ENCODE measurements around the gene USP10.

Gene USP10

DNA sequence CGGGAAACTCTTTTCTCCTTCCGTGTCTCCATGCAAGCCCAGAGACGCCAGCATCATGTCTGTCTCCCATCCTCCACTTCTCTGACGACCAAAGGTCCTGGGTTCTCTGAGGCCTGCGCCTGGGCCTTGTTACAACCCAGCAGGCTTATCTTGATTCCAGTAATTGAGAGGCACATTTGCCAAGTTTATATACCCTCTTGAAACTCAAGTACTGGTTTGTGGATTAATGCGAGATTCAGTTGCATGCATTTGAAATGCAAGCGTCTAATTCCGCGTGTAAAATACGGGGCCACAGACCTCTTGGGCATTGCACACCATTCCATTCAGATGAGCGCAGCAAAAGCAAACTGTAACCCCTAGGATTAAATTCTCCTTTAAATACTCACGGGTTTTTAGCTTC is 91.3 kb downstream of the USP10 start:
- H3K4me3 ChIP-seq (ENCODE audit: low read depth, low read length) = no peak overlapping the region
- H3K27ac ChIP-seq (ENCODE audit: low read depth, low read length) = no peak overlapping the region
- no peaks in the 10 kb centered on the region for H3K9me3 ChIP-seq (ENCODE audit: control insufficient read depth, insufficient read depth, low read depth, low read length)
- peaks cover 2% of the 10 kb centered on the region; the same call in 1 of the 2 replicates for H3K4me1 ChIP-seq (ENCODE audit: control insufficient read depth, insufficient read depth, low read length)
- no peak overlapping the region for H3K9ac ChIP-seq (ENCODE audit: low read length)
- no peaks in the 10 kb centered on the region for H3K36me3 ChIP-seq (ENCODE audit: control insufficient read depth, insufficient read depth, low read length)
- H3K27me3 ChIP-seq (ENCODE audit: control insufficient read depth, insufficient read depth, low read length) = no peaks in the 10 kb centered on the region

DNA sequence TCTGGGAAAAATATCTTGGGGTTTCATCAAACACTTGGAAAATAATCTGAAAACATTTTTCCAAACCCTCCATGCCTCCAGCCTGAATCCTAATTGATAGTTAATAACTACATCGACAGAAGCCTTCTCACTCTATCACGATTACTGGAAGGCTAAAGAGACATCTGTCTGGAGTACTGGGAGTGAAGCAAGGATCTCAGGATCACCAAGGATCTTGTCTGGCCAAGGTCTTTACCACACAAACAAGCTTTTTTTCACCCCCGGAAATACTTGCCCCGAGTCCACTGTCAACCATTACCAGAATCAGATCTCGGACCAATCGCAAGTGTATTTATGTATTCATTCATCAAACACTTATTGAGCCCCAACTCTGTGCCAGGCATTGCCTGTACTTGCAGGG is 91.7 kb downstream of the USP10 start:
- no peak overlapping the region for H3K4me3 ChIP-seq (ENCODE audit: low read depth, low read length)
- H3K36me3 ChIP-seq (ENCODE audit: control insufficient read depth, insufficient read depth, low read length) = no peaks in the 10 kb centered on the region
- no peaks in the 10 kb centered on the region for H3K27me3 ChIP-seq (ENCODE audit: control insufficient read depth, insufficient read depth, low read length)
- H3K9me3 ChIP-seq (ENCODE audit: control insufficient read depth, insufficient read depth, low read depth, low read length) = no peaks in the 10 kb centered on the region
- H3K4me1 ChIP-seq (ENCODE audit: control insufficient read depth, insufficient read depth, low read length) = peaks cover 2% of the 10 kb centered on the region; the same call in 1 of the 2 replicates
- no peak overlapping the region for H3K27ac ChIP-seq (ENCODE audit: low read depth, low read length)
- no peak overlapping the region for H3K9ac ChIP-seq (ENCODE audit: low read length)

DNA sequence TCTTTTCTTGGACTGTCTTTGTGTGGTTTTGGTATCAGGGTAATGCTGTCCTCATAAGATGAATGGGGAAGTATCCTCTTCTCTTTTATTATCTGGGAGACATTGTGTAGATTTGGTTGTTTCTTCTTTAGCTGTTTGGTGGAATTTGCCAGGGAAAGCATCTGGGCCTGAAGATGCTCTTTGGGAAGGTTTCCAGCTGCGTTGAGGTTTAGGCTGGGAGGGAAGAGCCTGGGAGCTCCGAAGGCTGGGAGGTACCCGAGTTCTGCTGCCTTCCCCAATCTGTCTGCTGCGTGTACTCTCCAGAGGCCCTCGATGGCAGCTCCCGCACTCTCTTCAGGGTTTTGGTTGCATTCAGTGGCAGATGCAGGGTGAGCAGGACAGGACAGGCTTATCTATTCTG is 94.4 kb downstream of the USP10 start:
- Histone ChIP-seq H3K36me3 (ENCODE audit: control insufficient read depth, insufficient read depth, low read length) (no peaks in the 10 kb centered on the region), H3K9me3 (ENCODE audit: control insufficient read depth, insufficient read depth, low read depth, low read length) (no peaks in the 10 kb centered on the region), H3K27me3 (ENCODE audit: control insufficient read depth, insufficient read depth, low read length) (no peaks in the 10 kb centered on the region), H3K4me1 (ENCODE audit: control insufficient read depth, insufficient read depth, low read length) (peaks cover 2% of the 10 kb centered on the region; the same call in 1 of the 2 replicates), H3K27ac (ENCODE audit: low read depth, low read length) (no peak overlapping the region), H3K9ac (ENCODE audit: low read length) (no peak overlapping the region), H3K4me3 (ENCODE audit: low read depth, low read length) (no peak overlapping the region)

DNA sequence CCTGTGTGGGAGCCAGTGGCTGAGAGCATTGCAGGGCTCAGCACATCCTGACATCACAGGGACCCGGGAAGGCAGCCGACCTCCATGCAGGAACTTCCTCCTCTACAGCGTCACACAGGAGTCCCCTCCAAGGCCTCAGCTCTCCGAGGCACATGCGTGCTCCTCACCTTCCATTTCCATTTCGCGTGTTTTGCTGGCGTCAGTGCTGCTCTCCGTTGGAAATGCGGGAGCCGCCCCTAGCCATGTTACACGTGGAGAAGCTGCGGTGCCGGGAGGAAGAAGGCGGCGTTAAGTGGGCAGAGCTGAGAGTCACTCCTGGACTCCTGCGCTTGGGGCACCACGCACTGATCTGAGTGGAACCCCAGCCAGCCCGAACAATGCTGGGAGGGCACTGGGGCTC is 94.8 kb downstream of the USP10 start:
- no peak overlapping the region for H3K27ac ChIP-seq (ENCODE audit: low read depth, low read length)
- no peaks in the 10 kb centered on the region for H3K36me3 ChIP-seq (ENCODE audit: control insufficient read depth, insufficient read depth, low read length)
- no peaks in the 10 kb centered on the region for H3K27me3 ChIP-seq (ENCODE audit: control insufficient read depth, insufficient read depth, low read length)
- no peak overlapping the region for H3K4me3 ChIP-seq (ENCODE audit: low read depth, low read length)
- no peak overlapping the region for H3K9ac ChIP-seq (ENCODE audit: low read length)
- H3K9me3 ChIP-seq (ENCODE audit: control insufficient read depth, insufficient read depth, low read depth, low read length) = no peaks in the 10 kb centered on the region
- peaks cover 2% of the 10 kb centered on the region; the same call in 1 of the 2 replicates for H3K4me1 ChIP-seq (ENCODE audit: control insufficient read depth, insufficient read depth, low read length)

DNA sequence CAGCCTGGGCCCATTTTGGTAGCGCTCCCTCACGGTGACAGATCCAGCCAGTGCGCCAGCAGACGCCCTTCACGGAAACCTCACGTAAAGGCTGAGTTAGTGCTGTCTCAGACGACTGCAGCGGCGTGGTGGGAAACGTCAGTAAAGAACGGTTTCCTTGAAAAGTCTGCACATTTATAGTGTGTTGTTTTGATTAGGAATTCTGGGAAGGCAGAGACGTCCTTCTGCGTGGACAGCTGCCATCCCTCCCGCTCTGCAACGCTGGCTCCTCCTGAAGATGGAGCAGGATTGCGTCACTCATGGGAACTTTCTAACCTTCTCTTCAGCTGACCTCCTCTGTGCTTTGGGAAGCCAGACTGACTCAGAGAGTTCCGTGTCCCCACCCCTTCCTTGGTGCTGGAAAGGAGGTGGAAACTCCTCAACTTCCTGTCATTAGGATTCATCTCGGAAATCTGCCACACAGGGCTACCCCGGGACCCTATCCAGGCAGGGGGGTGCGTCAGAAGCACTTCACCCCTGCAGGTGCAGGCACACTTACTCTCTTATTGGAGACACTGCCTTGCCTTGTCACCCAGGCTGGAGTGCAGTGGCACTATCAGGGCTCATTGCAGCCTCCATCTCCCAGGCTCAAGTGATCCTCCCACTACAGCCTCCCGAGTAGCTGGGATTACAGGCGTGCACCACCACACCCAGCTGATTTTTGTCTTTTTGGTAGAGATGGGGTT is 95.7 kb downstream of the USP10 start:
- H3K9ac ChIP-seq (ENCODE audit: low read length) = no peak overlapping the region
- no peak overlapping the region for H3K4me3 ChIP-seq (ENCODE audit: low read depth, low read length)
- no peak overlapping the region for H3K27ac ChIP-seq (ENCODE audit: low read depth, low read length)
- no peaks in the 10 kb centered on the region for H3K27me3 ChIP-seq (ENCODE audit: control insufficient read depth, insufficient read depth, low read length)
- no peaks in the 10 kb centered on the region for H3K36me3 ChIP-seq (ENCODE audit: control insufficient read depth, insufficient read depth, low read length)
- H3K9me3 ChIP-seq (ENCODE audit: control insufficient read depth, insufficient read depth, low read depth, low read length) = no peaks in the 10 kb centered on the region
- peaks cover 2% of the 10 kb centered on the region; the same call in 1 of the 2 replicates for H3K4me1 ChIP-seq (ENCODE audit: control insufficient read depth, insufficient read depth, low read length)

DNA sequence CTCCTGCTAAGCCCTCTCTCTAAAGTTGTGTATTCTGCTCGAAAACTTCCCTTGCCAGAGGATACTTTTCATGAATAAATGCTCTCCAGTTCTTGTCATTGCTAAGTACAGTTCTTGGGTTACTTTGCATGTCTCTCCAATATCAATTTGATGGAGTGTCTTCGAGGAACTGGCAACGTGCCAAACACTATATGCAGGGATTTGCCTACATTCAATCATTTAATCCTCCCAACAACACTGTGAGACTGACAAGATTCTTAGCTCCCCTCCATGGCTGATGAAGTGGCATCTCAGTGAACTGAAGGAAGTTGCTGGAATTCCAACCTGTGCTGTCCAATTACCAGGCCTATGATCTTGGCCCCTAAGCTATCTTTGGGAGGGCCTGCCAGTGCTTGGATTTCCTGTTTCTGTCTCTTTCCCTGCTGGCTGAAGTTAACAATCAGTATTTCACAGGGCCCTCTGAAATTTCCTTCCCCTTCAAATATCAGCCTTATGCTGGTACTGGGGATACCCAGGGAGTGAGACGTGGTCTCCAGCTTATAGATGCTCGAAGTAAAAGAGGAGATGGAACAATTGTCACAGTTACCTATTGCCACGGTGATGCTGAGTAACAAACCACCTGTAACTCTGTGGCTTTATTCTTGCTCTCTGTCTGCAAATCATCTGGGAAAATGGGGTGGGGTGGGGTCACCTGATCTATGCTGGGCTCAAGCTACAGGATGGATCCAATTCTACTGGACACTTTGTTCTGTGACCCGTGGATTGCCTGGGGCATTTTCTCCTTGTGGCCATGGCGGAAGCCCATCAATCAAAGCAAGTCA is 100.6 kb downstream of the USP10 start:
- peaks cover under 1% of the 10 kb centered on the region; the same call in 1 of the 2 replicates for H3K4me1 ChIP-seq (ENCODE audit: control insufficient read depth, insufficient read depth, low read length)

DNA sequence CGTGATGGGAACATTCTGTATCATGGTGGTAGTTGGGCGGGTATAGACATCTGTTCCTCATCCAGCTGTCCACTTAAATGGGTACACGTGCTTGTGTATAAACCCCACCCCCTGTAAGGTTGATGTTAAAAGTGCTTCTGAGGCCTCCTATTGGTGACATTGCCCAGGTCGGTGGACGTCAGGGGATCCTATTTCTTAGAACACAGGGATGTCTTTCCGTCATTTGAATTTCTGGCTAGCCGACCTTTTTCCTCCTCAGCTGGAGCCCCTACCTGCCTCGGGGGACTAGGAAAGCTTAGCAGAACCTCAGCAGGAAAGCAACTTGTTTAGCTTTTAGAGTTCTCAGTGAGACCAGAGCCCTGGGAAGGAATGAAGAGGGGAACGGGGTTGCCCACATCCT is 103.3 kb downstream of the USP10 start:
- H3K9ac ChIP-seq (ENCODE audit: low read length) = no peak overlapping the region
- H3K27ac ChIP-seq (ENCODE audit: low read depth, low read length) = no peak overlapping the region
- no peaks in the 10 kb centered on the region for H3K27me3 ChIP-seq (ENCODE audit: control insufficient read depth, insufficient read depth, low read length)
- no peak overlapping the region for H3K4me3 ChIP-seq (ENCODE audit: low read depth, low read length)
- no peaks in the 10 kb centered on the region for H3K36me3 ChIP-seq (ENCODE audit: control insufficient read depth, insufficient read depth, low read length)
- peaks cover 10% of the 10 kb centered on the region; the same call in 1 of the 2 replicates for H3K4me1 ChIP-seq (ENCODE audit: control insufficient read depth, insufficient read depth, low read length)
- H3K9me3 ChIP-seq (ENCODE audit: control insufficient read depth, insufficient read depth, low read depth, low read length) = no peaks in the 10 kb centered on the region

More for the DNA sequence above, 100.6 kb downstream of the USP10 start:
- no peak overlapping the region for H3K9ac ChIP-seq (ENCODE audit: low read length)
- no peaks in the 10 kb centered on the region for H3K9me3 ChIP-seq (ENCODE audit: control insufficient read depth, insufficient read depth, low read depth, low read length)
- no peaks in the 10 kb centered on the region for H3K36me3 ChIP-seq (ENCODE audit: control insufficient read depth, insufficient read depth, low read length)
- H3K27ac ChIP-seq (ENCODE audit: low read depth, low read length) = no peak overlapping the region
- no peak overlapping the region for H3K4me3 ChIP-seq (ENCODE audit: low read depth, low read length)
- H3K27me3 ChIP-seq (ENCODE audit: control insufficient read depth, insufficient read depth, low read length) = no peaks in the 10 kb centered on the region

DNA sequence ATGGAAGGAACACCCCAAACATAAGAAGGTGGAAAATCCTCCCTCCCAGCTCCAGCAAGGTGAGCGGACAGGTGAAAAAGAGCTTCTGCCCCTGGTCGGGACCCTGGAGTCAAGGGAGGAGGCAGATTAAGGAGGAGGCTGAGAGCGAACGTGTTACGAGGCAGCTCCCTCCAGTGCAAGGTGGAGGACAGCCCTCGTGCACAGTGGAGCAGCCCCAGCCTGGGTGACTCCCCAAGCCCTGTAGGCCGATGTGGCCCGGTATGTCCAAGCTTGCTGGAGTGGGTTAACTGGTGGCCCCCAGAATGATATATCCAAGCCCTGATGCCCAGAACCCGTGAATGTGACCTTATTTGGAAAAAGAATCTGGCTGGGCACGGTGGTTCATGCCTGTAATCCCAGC is 104.5 kb downstream of the USP10 start:
- no peak overlapping the region for H3K4me3 ChIP-seq (ENCODE audit: low read depth, low read length)
- no peak overlapping the region for H3K27ac ChIP-seq (ENCODE audit: low read depth, low read length)
- H3K9ac ChIP-seq (ENCODE audit: low read length) = no peak overlapping the region
- no peaks in the 10 kb centered on the region for H3K9me3 ChIP-seq (ENCODE audit: control insufficient read depth, insufficient read depth, low read depth, low read length)
- H3K27me3 ChIP-seq (ENCODE audit: control insufficient read depth, insufficient read depth, low read length) = no peaks in the 10 kb centered on the region
- H3K36me3 ChIP-seq (ENCODE audit: control insufficient read depth, insufficient read depth, low read length) = no peaks in the 10 kb centered on the region
- H3K4me1 ChIP-seq (ENCODE audit: control insufficient read depth, insufficient read depth, low read length) = peaks cover 10% of the 10 kb centered on the region; the same call in 1 of the 2 replicates

DNA sequence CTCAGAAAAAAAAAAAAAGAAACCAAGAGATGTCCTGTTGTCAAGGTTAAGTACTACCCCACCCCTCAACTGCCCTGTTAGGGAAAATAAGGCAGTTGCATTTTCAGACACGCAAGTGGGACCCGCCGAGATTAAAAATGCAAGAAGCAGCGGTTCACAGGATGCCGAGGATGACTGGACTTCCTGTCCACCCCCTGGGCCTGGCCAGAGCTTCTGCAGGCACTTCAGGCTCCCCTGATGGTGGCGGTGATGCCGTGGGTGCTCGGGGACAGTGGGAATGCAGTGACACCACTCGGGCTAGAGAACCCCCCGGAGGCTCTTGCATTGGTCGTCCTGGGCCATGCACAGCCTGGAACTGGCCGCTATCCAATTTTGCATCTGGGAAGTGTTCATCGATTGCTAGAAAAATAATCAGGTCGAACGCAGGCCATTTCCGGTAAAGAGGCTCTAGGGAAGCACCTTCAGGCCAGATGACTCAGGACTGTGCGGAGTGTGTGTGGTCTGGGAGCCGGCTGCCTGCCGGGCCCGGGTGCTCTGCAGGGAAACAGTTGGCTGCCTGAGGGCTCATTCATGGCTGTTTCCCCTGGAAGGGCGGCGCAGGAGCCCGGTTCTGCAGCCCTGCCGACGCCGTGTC is 106.6 kb downstream of the USP10 start:
- Histone ChIP-seq H3K27ac (ENCODE audit: low read depth, low read length) (no peak overlapping the region), H3K4me1 (ENCODE audit: control insufficient read depth, insufficient read depth, low read length) (peaks cover 10% of the 10 kb centered on the region; the same call in 1 of the 2 replicates), H3K9me3 (ENCODE audit: control insufficient read depth, insufficient read depth, low read depth, low read length) (no peaks in the 10 kb centered on the region), H3K36me3 (ENCODE audit: control insufficient read depth, insufficient read depth, low read length) (no peaks in the 10 kb centered on the region), H3K9ac (ENCODE audit: low read length) (no peak overlapping the region), H3K27me3 (ENCODE audit: control insufficient read depth, insufficient read depth, low read length) (no peaks in the 10 kb centered on the region), H3K4me3 (ENCODE audit: low read depth, low read length) (no peak overlapping the region)

DNA sequence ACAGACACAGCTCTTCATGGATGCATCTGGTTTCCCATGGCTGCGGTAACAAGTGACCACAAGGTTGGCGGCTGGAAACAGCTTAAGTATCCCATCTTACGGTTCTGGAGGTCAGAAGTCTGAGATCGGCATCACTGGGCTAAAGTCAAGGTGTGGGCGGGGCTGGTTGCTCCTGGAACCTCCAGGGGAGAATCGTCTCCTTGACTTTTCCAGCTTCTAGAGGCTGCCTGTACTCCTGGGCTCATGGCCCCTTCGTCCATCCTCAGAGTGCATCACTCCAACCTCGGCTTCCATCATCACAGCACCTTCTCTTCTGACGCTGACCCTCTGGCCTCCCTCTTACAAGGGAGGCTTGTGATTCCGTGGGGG is 107.1 kb downstream of the USP10 start:
- Histone ChIP-seq H3K4me1 (ENCODE audit: control insufficient read depth, insufficient read depth, low read length) (peaks cover 10% of the 10 kb centered on the region; the same call in 1 of the 2 replicates), H3K9ac (ENCODE audit: low read length) (no peak overlapping the region), H3K36me3 (ENCODE audit: control insufficient read depth, insufficient read depth, low read length) (no peaks in the 10 kb centered on the region), H3K27me3 (ENCODE audit: control insufficient read depth, insufficient read depth, low read length) (no peaks in the 10 kb centered on the region; the same call in 1 of the 2 replicates), H3K4me3 (ENCODE audit: low read depth, low read length) (no peak overlapping the region), H3K27ac (ENCODE audit: low read depth, low read length) (no peak overlapping the region), H3K9me3 (ENCODE audit: control insufficient read depth, insufficient read depth, low read depth, low read length) (no peaks in the 10 kb centered on the region)

DNA sequence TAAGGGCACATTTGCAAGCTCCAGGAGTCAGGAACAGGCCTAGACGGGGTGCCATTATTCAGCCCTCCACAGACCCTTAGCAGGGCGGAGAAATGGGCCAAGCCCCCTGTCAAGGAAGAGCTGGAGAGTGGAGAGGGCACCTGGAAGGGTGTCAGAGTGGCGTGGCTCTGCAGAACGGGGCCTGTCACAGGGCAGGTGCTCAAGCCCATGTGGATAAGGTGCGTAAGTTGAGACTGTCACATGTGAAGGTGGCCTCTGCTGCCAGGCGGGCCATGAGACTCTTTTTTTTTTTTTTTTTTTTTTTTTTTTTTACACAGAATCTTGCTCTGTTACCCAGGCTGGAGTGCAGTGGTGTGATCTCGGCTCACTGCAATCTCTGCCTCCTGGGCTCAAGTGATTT is 108.0 kb downstream of the USP10 start:
- H3K4me3 ChIP-seq (ENCODE audit: low read depth, low read length) = no peak overlapping the region
- H3K36me3 ChIP-seq (ENCODE audit: control insufficient read depth, insufficient read depth, low read length) = no peaks in the 10 kb centered on the region
- peaks cover 7% of the 10 kb centered on the region; the same call in 1 of the 2 replicates for H3K27me3 ChIP-seq (ENCODE audit: control insufficient read depth, insufficient read depth, low read length)
- H3K9ac ChIP-seq (ENCODE audit: low read length) = no peak overlapping the region
- H3K9me3 ChIP-seq (ENCODE audit: control insufficient read depth, insufficient read depth, low read depth, low read length) = no peaks in the 10 kb centered on the region
- peaks cover 10% of the 10 kb centered on the region; the same call in 1 of the 2 replicates for H3K4me1 ChIP-seq (ENCODE audit: control insufficient read depth, insufficient read depth, low read length)
- no peak overlapping the region for H3K27ac ChIP-seq (ENCODE audit: low read depth, low read length)
